PFSK-1 (cell line): ENCODE data around the gene ETFA.

Source experiments
- POLR2AphosphoS5 ChIP-seq: IDR thresholded peaks from 2 replicates; pipeline ENCODE4 v1.6.1; 2012; ENCODE audit warnings: low read depth, mild to moderate bottlenecking, control low read depth, low read length, moderate library complexity
- SIN3A ChIP-seq: IDR thresholded peaks from 2 replicates; pipeline ENCODE4 v1.6.1; 2012; ENCODE audit warnings: mild to moderate bottlenecking, low read length, moderate library complexity, borderline replicate concordance; ENCODE audit not compliant: insufficient read depth

DNA sequence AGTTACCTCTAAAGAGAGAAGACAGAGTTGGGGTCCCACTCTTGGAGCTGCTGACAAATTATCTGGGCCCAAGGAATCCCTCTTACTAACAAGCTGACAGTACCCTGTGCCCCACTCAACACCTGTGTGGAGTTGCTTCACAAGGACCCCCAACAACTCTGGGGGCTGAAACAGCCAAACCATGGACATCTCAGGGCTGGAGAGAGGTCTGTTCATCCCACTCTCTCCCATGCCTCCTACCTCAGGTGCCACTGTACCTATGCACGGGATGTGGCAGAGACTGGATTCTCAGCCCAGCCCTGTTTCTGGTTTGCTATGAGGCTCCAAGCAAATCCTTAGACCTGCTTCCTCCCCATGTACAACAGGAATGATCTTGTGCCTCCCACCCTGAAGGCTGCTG, 101.7 kb downstream of the ETFA start:
- no peak for TF ChIP-seq SIN3A
- TF ChIP-seq POLR2AphosphoS5: no peak
